GM23248 (cell line): ENCODE data around the gene CREB3L2.

Source experiments
- EZH2 ChIP-seq: fragments of 200-600 bp; sonication (generic); IDR thresholded peaks from 2 replicates; pipeline ENCODE4 v1.6.1; 2018; ENCODE audit warnings: antibody characterized with exemption, mild to moderate bottlenecking; ENCODE audit not compliant: insufficient read depth, poor library complexity, severe bottlenecking
- EZH2phosphoT487 ChIP-seq: fragments of 200-600 bp; sonication (generic); IDR thresholded peaks from 2 replicates; pipeline ENCODE4 v1.6.1; 2018; ENCODE audit warnings: antibody characterized with exemption, moderate library complexity, mild to moderate bottlenecking, low read depth; ENCODE audit not compliant: insufficient read depth

DNA sequence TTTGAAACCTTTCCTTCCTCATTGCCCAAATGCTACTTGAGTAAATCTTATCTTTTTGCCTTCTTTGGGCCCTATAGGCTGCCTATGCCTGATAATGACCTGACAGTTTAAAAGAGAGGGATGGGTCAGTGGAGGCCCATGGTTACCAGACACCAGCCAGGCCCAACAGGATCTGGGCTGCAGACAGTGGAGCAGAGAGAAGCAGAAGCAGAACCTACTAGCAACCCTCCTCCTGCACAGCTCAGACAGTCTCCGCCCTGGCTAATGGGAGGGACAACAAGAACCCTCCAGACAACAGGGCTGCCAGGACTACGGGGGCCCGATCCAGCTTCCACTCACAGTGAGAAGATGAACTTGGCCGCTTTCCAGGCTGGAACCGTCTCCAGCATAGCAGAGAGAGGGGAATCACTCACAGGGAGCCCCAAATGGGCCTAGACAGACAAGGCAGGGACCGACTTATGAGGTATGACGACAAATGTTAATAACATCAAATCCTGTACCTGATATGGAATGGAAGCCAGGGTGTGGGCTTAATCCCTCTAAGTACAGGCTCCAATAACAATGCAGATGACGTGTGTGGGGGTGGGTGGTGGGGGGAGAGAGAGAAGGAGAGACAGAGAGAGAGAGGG, 123.4 kb downstream of the CREB3L2 start:
- TF ChIP-seq EZH2 (no peak), EZH2phosphoT487 (no peak)
